Activated naive CD8-positive, alpha-beta T cell treated with anti-CD3 and anti-CD28 coated beads, Interleukin-2, amount 10 ng/mL, durations not matched to agents 7 days and 5 days (primary cell): ENCODE results near the gene PLEKHM1. TPM values are rescaled to one million over a fixed set of nuclear protein-coding genes. Genes with fewer than 3 reads are reported as not detected.

Experiments
- ATAC-seq: fragments of 150-1000 bp; cut with Tn5 transposase; one replicate; pipeline ENCODE4 v1.10.0; 2021; ENCODE audit warnings: low read depth, moderate library complexity
- POLR2A ChIA-PET: fragments of 350-600 bp; sonication (Branson Sonifier 250); formaldehyde crosslinking; loops from one replicate; lab custom pipeline; 2021; ENCODE audit warnings: antibody characterized with exemption; lab: Charles Lee
- DNase-seq: peaks from one replicate; pipeline ENCODE4 v3.0.0; 2021
- H3K27ac Mint-ChIP-seq: one replicate; pipeline ENCODE4 v1.8.0; 2022; ENCODE audit warnings: mild to moderate bottlenecking, mixed read lengths
- H3K27me3 Mint-ChIP-seq: one replicate; pipeline ENCODE4 v1.8.0; 2022; ENCODE audit warnings: mild to moderate bottlenecking, moderate library complexity, mixed read lengths
- H3K36me3 Mint-ChIP-seq: one replicate; pipeline ENCODE4 v1.8.0; 2021; ENCODE audit warnings: mild to moderate bottlenecking, mixed read lengths
- H3K4me1 Mint-ChIP-seq: one replicate; pipeline ENCODE4 v1.8.0; 2021; ENCODE audit warnings: mixed read lengths
- H3K4me3 Mint-ChIP-seq: one replicate; pipeline ENCODE4 v1.8.0; 2022; ENCODE audit warnings: mild to moderate bottlenecking, moderate library complexity, mixed read lengths
- H3K9me3 Mint-ChIP-seq: one replicate; pipeline ENCODE4 v1.8.0; 2021; ENCODE audit warnings: mixed read lengths
- total RNA-seq, 2 experiments: library from RNA; stranded (reverse); gene quantifications; one replicate each; pipeline ENCODE4 v1.2.3, GENCODE V29; 2021

PLEKHM1 gene
- total RNA-seq, 2 experiments from 2014 or later: 61.3 to 63.1 TPM

DNA sequence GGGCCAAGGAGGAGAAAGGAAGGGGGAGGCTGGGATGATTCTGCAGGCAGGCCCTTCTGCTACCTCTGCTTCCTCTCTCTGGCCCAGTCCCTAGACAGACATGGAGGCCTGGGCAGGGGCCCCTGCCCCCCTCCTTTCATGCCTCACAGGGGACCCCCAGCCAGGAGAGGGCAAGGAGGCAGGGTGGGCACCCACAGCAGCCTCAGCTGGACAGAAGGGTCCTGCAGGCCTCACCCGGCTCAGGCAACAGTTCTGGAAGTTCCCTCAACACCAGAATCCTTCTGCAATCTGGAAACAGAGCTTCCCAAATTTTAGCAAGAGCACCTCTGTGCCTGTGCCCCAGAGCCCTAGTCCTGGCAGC, 66.6 kb downstream of the PLEKHM1 start:
- POLR2A ChIA-PET: no interaction called here

DNA sequence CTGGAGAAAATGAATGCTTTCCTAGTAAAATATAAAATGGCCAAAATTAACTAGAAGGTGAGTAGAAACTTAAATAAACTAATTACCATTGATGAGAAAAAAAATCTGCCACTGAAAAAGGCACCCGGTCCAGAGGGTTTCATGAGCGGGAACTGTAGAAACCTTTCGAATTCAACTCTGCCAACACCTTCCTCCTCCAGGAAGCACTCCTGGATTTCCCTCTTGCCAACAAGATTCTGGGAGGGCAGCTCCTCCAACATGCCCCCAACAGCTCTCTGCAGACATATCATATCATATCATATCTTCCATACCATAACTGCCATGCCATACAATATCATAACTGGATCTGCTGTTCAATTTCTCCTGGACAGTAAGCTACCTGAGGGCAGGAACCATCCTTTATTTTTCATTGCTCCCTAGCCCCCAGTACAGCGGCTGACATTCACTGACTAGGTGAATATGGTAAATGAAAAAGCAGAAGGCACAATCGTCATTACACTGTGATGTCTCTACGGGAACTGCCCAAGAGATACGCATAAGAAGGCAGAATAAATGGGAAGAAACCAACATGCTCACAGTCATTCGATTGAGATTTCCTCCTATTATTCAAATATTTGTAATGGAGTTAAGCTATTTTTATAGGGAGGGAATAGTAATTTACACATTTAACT, 67.1 kb downstream of the PLEKHM1 start:
- no peak for DNase-seq
- no peaks in the 10 kb centered on the region for H3K9me3 Mint-ChIP-seq
- no peak overlapping the region for H3K27ac Mint-ChIP-seq
- ATAC-seq: no peak
- peaks cover 18% of the 10 kb centered on the region for H3K36me3 Mint-ChIP-seq
- POLR2A ChIA-PET: no interaction called here
- H3K4me3 Mint-ChIP-seq: no peak overlapping the region
- no peaks in the 10 kb centered on the region for H3K27me3 Mint-ChIP-seq
- H3K4me1 Mint-ChIP-seq: peaks cover 17% of the 10 kb centered on the region

More for the DNA sequence above, 66.6 kb downstream of the PLEKHM1 start:
- ATAC-seq: no peak
- no peak overlapping the region for H3K27ac Mint-ChIP-seq
- no peak overlapping the region for H3K4me3 Mint-ChIP-seq
- H3K9me3 Mint-ChIP-seq: no peaks in the 10 kb centered on the region
- peaks cover 18% of the 10 kb centered on the region for H3K36me3 Mint-ChIP-seq
- peaks cover 20% of the 10 kb centered on the region for H3K4me1 Mint-ChIP-seq
- no peak for DNase-seq
- H3K27me3 Mint-ChIP-seq: no peaks in the 10 kb centered on the region

DNA sequence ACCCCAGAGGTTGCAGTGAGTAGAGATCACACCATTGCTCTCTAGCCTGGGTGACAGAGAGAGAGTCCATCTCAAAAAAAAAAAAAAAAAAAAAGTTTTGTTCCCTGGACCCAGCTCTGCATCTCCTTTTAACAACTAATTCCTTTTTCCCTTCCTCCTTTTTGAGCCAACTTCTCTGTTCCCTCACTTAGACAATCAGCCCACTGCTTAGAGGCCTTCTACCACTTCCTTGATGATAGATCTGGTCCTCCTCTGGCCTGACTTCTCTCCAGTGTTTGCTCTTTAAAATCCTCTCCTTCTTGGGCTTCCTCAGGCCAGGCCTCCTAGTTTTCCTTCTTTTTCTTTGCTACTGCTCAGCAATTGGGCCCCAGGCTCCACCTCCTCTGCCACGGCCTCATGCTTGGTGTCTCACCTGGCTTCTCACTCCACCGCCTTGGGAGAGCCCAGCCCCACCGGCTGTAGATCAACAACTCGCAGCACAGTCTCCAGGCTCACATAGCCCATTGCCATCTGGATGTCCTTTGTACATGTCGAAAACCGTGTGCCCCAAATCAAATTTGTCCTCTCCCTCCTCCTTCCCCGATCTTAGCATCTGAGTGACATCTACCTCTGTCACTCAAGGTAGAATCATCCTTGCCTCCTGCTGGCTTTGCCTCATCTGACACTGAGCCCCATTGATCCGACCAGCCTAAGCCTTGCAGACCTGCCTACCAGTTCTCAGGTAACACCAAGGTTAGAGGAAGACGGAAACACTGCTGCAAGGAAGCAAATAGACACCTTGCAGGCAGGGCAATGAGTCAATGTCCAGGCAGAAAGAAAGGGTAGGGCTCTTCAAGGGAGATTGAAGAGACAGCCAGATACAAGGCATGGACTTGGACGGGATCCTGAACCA, 75.3 kb downstream of the PLEKHM1 start:
- Mint-ChIP-seq H3K9me3 (no peaks in the 10 kb centered on the region), H3K27ac (peak overlapping the region; percentile 30), H3K4me3 (no peak overlapping the region), H3K4me1 (peaks cover 28% of the 10 kb centered on the region), H3K36me3 (peaks cover 4% of the 10 kb centered on the region), H3K27me3 (no peaks in the 10 kb centered on the region)
- DNase-seq: no peak
- ATAC-seq: no peak
- POLR2A ChIA-PET: interaction anchor here (0.5 kb wide), 1 partner anchor 106 kb away, joined by 3 read pairs; no protein-coding TSS in a partner anchor

DNA sequence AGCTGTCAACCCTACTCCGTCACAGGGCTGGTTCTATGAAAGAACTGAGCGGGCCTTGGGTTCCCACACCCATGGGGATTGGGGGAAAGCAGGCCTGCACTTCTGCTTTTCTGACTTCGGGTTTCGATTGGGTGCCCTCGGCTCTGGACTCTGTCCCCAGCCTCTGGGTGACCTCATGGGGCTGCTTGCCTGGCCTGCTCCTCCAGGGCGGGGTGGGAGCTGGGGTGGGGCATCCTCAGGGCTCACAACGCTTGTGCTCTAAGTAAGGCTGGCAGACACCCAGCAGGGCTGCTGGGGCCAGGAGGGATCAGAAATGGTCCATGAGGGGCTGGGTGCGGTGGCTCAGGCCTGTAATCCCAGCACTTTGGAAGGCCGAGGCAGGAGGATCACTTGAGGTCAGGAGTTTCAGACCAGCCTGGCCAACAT, 77.0 kb downstream of the PLEKHM1 start:
- POLR2A ChIA-PET: interaction anchor here (0.6 kb wide), 1 partner anchor 101 kb away, joined by 5 read pairs; no protein-coding TSS in a partner anchor

DNA sequence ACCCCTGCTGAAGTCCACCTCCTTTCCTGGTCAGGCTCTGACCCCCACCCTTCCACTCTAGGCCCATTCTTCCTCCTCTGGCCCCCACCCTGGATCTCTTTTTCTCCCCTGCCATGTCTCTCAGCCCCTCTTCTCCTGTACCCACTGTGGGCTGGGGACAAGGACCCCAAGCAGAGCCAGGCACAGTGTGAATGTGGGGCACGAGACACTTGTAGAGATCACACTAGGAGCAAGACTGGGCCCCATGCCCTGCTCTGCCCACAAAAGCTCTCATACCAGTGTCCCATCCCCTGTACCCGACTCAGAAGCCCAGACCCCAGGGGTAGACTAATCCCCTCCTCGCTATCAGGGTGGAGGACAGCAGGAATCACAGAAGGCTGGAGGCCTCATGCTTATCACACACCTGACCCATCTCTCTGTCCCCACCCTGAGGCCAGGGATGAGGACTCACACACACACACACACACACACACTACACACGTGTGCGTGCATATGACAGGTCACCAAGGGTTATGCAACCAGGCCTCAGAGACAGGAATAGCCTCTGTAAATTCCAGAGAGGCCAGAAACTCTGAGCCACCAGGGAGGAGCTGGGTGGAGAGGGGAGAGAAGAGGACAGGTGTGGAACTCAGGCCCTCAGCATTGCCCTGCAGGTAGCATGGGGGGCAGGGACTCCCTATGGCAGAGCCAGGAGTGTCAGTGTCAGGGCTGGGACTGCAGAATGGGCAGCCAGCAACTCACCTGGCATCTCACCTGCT, 79.0 kb downstream of the PLEKHM1 start:
- Mint-ChIP-seq H3K36me3 (peaks cover 16% of the 10 kb centered on the region), H3K27me3 (no peaks in the 10 kb centered on the region), H3K9me3 (no peaks in the 10 kb centered on the region), H3K4me3 (peak overlapping the region; percentile 99), H3K4me1 (peaks cover 50% of the 10 kb centered on the region), H3K27ac (peak overlapping the region; percentile 98)
- ATAC-seq (no peak), DNase-seq (no peak)
- POLR2A ChIA-PET: interaction anchor here (0.6 kb wide), 1 partner anchor 262 kb away, joined by 3 read pairs; no protein-coding TSS in a partner anchor

More for the DNA sequence above, 77.0 kb downstream of the PLEKHM1 start:
- no peak overlapping the region for H3K4me3 Mint-ChIP-seq
- no peak for DNase-seq
- H3K4me1 Mint-ChIP-seq: peaks cover 36% of the 10 kb centered on the region
- no peaks in the 10 kb centered on the region for H3K9me3 Mint-ChIP-seq
- H3K27me3 Mint-ChIP-seq: no peaks in the 10 kb centered on the region
- no peak overlapping the region for H3K27ac Mint-ChIP-seq
- H3K36me3 Mint-ChIP-seq: peaks cover 10% of the 10 kb centered on the region
- no peak for ATAC-seq

DNA sequence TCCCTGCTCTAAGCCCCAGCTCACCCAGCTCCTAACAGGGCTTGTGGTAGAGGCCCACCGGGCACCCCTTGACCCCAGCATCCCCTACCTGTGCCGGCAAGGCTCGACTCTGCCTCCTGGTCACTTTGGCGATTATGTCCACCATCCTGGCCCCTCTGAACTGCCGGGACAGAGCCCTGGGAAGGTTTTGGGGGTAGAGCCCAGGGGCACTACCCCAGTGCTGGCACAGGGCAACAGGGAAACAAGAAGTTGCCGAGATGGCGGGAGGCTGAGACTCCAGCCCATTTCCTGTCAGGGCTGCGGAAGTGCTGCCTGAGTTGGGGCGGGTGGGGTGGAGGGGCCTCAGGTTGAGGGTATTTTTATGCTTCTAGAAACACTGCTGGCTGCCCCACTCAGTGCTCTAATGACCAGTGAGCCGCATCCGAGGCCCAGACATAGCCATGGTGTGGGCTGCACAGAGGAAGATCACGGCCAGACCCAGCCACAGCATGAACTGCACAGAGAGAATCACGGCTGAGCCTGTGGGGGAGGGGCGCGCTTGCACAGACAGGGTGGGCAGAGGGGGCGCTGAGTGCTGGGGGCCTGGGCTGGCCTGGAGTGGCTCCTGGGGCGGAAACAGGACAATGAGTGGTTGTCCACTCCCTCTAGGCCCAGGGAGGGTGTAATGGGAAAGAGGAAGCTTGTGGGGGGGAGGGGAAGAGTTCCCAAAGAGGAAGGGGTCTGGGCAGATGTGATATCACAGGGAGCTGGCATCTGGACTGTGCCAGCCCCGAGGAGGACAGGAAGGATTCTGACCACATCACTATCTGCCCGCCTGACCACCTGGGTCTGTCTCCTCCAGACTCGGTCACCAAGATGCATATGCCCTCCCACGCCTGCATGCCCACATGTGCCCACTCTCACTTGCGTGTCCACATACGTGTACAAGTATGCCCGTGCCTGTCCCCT, 80.1 kb downstream of the PLEKHM1 start:
- Mint-ChIP-seq H3K9me3 (no peaks in the 10 kb centered on the region), H3K4me3 (peak overlapping the region; percentile 99), H3K27ac (peak overlapping the region; percentile 98), H3K27me3 (no peaks in the 10 kb centered on the region), H3K4me1 (peaks cover 48% of the 10 kb centered on the region), H3K36me3 (peaks cover 21% of the 10 kb centered on the region)
- DNase-seq: peak; percentile 72
- POLR2A ChIA-PET: interaction anchor here (0.6 to 2.2 kb wide), 10 partner anchors 12 to 261 kb away, joined by 3 to 10 read pairs (median 4); partner anchors contain the start of genes ARHGAP27 and FMNL1
- peak; percentile 79 for ATAC-seq

DNA sequence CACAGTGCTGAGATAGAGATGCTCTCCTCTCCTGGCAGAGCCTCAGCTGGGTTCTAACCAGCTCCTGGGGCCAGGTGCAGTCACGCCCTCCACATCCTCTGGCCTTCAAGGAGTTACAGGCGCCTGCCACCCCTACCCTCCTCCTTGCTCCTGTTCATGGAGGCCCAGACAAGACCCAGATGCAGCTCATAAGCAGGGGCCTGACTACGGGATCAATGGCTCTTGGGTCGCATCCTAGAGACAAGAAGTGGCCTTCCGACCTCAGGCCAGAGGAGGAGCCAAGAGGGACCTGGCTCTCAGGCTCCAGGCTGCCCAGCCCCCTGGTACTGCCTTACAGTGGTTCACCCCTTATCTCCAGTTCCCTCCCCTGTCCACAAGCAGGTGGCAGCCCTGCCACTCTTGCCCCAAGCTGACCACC, 80.9 kb downstream of the PLEKHM1 start:
- Mint-ChIP-seq H3K4me1 (peaks cover 42% of the 10 kb centered on the region), H3K4me3 (peak overlapping the region; percentile 99), H3K27me3 (no peaks in the 10 kb centered on the region), H3K9me3 (no peaks in the 10 kb centered on the region), H3K27ac (peak overlapping the region; percentile 98), H3K36me3 (peaks cover 19% of the 10 kb centered on the region)
- POLR2A ChIA-PET: interaction anchor here (0.6 to 2.2 kb wide), 11 partner anchors 11 to 188 kb away, joined by 3 to 10 read pairs (median 4); partner anchors contain the start of genes ARHGAP27 and FMNL1
- DNase-seq (no peak), ATAC-seq (peak; percentile 43)

DNA sequence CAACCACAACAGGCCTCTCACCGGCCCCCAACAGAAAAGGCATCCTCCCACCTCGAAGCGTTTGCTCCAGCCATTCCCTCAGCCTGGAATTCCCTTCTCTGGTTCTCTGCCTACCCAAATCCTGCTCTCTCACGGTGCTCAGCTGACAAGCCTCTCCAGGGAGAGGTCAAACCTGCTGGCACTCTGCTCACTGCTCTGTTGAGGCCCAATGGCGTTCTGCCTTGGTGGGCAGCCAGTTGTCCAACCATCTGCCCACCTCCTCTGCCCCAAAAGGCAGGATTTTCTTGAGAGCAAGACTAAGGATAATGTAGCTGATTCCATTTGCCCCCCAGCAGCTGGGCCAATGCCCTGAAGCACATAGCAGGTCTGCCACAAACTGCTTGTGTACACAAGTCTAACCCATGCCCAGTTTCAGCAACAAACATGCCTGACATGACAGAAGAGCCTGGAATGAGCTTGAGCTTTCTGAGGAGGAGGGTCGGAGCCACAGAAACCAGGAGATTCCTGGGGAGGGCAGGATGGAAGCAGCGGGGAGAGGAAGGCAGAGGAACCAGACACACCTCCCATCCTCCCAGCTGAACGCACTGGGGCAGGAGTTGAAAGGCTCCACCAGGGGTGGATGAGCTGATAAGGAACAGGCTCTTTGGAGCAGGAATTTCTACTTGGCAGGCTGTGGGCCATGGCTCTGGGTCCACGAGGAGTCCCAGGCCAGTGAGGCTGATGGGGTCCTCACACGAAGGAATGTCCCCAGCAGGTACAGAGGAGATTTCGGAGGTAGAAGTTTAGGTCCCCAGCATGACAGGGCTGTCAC, 81.7 kb downstream of the PLEKHM1 start:
- peaks cover 43% of the 10 kb centered on the region for H3K4me1 Mint-ChIP-seq
- peak overlapping the region; percentile 98 for H3K27ac Mint-ChIP-seq
- H3K9me3 Mint-ChIP-seq: no peaks in the 10 kb centered on the region
- H3K36me3 Mint-ChIP-seq: peaks cover 25% of the 10 kb centered on the region
- H3K27me3 Mint-ChIP-seq: no peaks in the 10 kb centered on the region
- POLR2A ChIA-PET: interaction anchor here (0.6 to 2.2 kb wide), 9 partner anchors 10 to 182 kb away, joined by 3 to 10 read pairs (median 4); partner anchors contain the start of gene ARHGAP27
- ATAC-seq: no peak
- H3K4me3 Mint-ChIP-seq: peak overlapping the region; percentile 99
- DNase-seq: no peak

DNA sequence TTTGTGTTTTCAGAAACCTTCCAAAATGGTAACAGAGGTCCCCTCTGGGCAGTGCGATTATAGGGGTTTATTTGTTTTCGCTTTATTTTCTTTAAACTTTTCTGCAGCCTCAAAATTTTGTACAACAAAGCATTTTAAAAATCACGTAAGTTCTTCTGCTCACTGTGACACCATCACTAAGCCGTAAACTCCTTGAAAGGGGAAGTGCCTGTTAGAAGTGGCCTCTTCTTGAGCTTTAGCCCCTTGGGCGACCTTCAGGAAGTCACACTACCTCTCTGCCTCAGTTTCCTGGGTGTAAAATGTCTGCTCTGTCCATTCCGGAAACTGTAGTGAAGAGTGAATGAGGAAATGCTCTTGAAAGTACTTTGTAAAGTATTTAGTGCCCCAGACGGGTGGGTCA, 84.4 kb downstream of the PLEKHM1 start:
- ATAC-seq: no peak
- DNase-seq: no peak
- POLR2A ChIA-PET: no interaction called here
- H3K9me3 Mint-ChIP-seq: no peaks in the 10 kb centered on the region
- peaks cover 37% of the 10 kb centered on the region for H3K36me3 Mint-ChIP-seq
- no peak overlapping the region for H3K4me3 Mint-ChIP-seq
- no peaks in the 10 kb centered on the region for H3K27me3 Mint-ChIP-seq
- no peak overlapping the region for H3K27ac Mint-ChIP-seq
- peaks cover 32% of the 10 kb centered on the region for H3K4me1 Mint-ChIP-seq

DNA sequence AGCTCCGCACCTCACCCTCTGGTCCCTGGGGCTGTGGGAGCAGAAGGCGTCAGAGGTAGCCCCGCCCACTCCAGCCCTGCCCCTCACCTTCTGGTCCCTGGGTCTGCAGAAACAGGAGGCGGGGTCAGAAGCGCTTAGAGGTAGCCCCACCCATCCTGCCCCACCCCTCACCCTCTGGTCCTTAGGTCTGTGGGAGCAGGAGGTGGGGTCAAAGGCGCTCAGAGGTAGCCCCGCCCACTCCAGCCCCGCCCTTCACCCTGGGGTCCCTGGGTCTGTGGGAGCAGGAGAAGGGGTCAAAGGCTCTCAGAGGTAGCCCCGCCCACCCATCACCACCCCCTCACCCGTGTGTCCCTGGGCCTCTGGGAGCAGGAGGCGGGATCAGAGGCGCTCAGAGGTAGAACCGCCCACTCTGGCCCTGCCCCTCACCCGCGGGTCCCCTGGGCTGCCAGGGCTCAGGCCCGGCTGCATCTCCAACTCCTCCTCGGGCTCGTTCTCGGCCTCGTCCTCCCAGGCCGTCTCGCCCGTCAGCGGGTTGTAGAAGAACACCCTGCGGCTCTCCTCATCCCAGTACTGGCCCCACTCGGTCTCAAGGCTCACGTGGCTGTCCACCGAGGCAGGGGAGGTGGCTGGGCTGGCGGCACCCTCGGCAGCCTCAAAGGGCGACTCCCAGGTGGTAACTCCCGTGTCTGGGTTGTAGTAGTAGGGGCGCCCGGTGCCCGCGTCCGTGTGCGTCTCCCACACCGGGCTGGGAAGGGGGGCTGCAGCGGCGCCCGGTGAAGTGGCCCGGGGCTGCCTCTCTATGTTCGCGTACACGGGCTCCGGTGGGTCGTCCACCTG, 85.1 kb downstream of the PLEKHM1 start:
- DNase-seq: no peak
- no peak for ATAC-seq
- peaks cover 39% of the 10 kb centered on the region for H3K36me3 Mint-ChIP-seq
- no peak overlapping the region for H3K27ac Mint-ChIP-seq
- no peaks in the 10 kb centered on the region for H3K9me3 Mint-ChIP-seq
- no peaks in the 10 kb centered on the region for H3K27me3 Mint-ChIP-seq
- H3K4me3 Mint-ChIP-seq: no peak overlapping the region
- POLR2A ChIA-PET: interaction anchor here (0.5 kb wide), 1 partner anchor 311 kb away, joined by 3 read pairs; no protein-coding TSS in a partner anchor
- peaks cover 25% of the 10 kb centered on the region for H3K4me1 Mint-ChIP-seq

DNA sequence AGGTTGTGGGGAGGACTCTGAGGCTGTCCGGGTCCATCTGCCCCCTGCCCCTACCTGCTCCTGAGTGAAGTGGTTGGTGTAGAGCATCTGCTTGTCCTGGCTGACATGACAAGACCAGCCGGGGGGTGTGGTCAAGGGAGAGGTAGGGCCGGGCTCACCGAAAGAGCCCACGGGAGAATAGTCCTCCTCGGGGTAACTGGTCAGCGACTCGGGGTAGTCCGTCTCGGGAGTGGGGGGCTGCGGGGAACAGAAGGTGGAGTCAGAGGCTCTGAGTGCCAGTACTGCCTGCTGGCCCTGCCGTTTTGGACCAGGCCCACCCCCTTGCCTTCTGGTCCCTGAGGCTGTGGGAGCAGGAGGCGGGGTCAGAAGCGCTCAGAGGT, 85.7 kb downstream of the PLEKHM1 start:
- no peak overlapping the region for H3K4me3 Mint-ChIP-seq
- ATAC-seq (no peak), DNase-seq (no peak)
- peaks cover 40% of the 10 kb centered on the region for H3K36me3 Mint-ChIP-seq
- peaks cover 23% of the 10 kb centered on the region for H3K4me1 Mint-ChIP-seq
- H3K27ac Mint-ChIP-seq: no peak overlapping the region
- H3K27me3 Mint-ChIP-seq: no peaks in the 10 kb centered on the region
- POLR2A ChIA-PET: interaction anchor here (0.5 kb wide), 1 partner anchor 311 kb away, joined by 3 read pairs; no protein-coding TSS in a partner anchor
- H3K9me3 Mint-ChIP-seq: no peaks in the 10 kb centered on the region
